Panc1 (cell line): Measurements from ENCODE around the gene KCNQ1OT1. TPM values are rescaled to one million over a fixed set of nuclear protein-coding genes. Genes with fewer than 3 reads are reported as not detected.

ENCODE experiments used
- ATAC-seq: fragments of 200-7000 bp; cut with Tn5 transposase; 2 replicates; pipeline ENCODE4 v1.9.1; 2020; ENCODE audit warnings: mild to moderate bottlenecking, moderate library complexity
- BruUV-seq: library from RNA; stranded (reverse); fragments of 400-500 nt; replicated peaks from 2 replicates; lab custom pipeline; 2021; lab: Mats Ljungman, UMichigan
- CTCF ChIA-PET: fragments of 300-600 bp; sonication (Branson Sonifier 250); formaldehyde crosslinking; loops from one replicate; lab custom pipeline; 2022; ENCODE audit warnings: antibody characterized with exemption; lab: Charles Lee
- POLR2A ChIA-PET: fragments of 300-600 bp; sonication (Branson Sonifier 250); formaldehyde crosslinking; loops from one replicate; lab custom pipeline; 2022; ENCODE audit warnings: antibody characterized with exemption; lab: Charles Lee
- DNase-seq: peaks from one replicate; pipeline ENCODE4 v3.0.0-alpha.2; 2010; ENCODE audit warnings: low read depth, low spot score
- H3K27ac ChIP-seq: 2 replicates; pipeline ENCODE4 v1.5.1; 2011; ENCODE audit warnings: mild to moderate bottlenecking, low read length, inconsistent platforms
- H3K27me3 ChIP-seq: fragments of 200-500 bp; sonication (Bioruptor generic); 2 replicates; pipeline ENCODE4 v1.6.0; 2014; ENCODE audit warnings: low read length, inconsistent platforms; ENCODE audit not compliant: control insufficient read depth, insufficient read depth
- H3K36me3 ChIP-seq: fragments of 200-500 bp; sonication (Bioruptor generic); 2 replicates; pipeline ENCODE4 v1.5.1; 2014; ENCODE audit warnings: inconsistent platforms, mild to moderate bottlenecking, low read length, moderate library complexity; ENCODE audit not compliant: control insufficient read depth, insufficient read depth
- H3K4me1 ChIP-seq: 2 replicates; pipeline ENCODE4 v1.5.1; 2011; ENCODE audit warnings: inconsistent platforms, mild to moderate bottlenecking, low read length, moderate library complexity; ENCODE audit not compliant: control insufficient read depth, insufficient read depth
- H3K4me3 ChIP-seq, 2 experiments: 2 replicates each; pipeline ENCODE4 v1.5.1; 2011 to 2012; ENCODE audit warnings: low read depth in 2 of 2, low read length in 2 of 2, mild to moderate bottlenecking in 2 of 2, inconsistent platforms in 1 of 2, moderate library complexity in 1 of 2
- H3K9me3 ChIP-seq: fragments of 200-500 bp; sonication (Bioruptor generic); 2 replicates; pipeline ENCODE4 v1.5.1; 2014; ENCODE audit warnings: low read depth, mild to moderate bottlenecking, inconsistent platforms, low read length, moderate library complexity; ENCODE audit not compliant: control insufficient read depth, insufficient read depth
- POLR2AphosphoS5 ChIP-seq: IDR thresholded peaks from 2 replicates; pipeline ENCODE4 v1.6.1; 2012; ENCODE audit warnings: mild to moderate bottlenecking, low read depth, low read length, moderate library complexity
- SIN3A ChIP-seq: IDR thresholded peaks from 2 replicates; pipeline ENCODE4 v1.6.1; 2012; ENCODE audit warnings: low read depth, mild to moderate bottlenecking, low read length, moderate library complexity, borderline replicate concordance; ENCODE audit not compliant: insufficient read depth
- TCF7L2 ChIP-seq: IDR thresholded peaks from 2 replicates; pipeline ENCODE4 v1.6.1; 2011; ENCODE audit warnings: mild to moderate bottlenecking, low read depth, low read length, inconsistent platforms
- in situ Hi-C: cut with HindIII; loops from 2 replicates; pipeline ENCODE4 v1.10.0; 2016; ENCODE audit warnings: low sequenced_read_pairs, low pct_unique_long_range_greater_than_20kb
- intact Hi-C: fragments of 100-400 bp; cut with micrococcal nuclease; formaldehyde crosslinking; loops from one replicate; pipeline ENCODE4 v1.10.0; 2022; ENCODE audit not compliant: unreplicated experiment
- total RNA-seq: library from RNA; stranded (reverse); gene quantifications from one replicate; pipeline ENCODE4 v1.2.1, GENCODE V29; 2021; ENCODE audit not compliant: unreplicated experiment
- TF ChIP-seq, protein P1 (sequence below), 2 experiments: IDR thresholded peaks; 2 replicates each; pipeline ENCODE4 v1.6.1; 2011 to 2012; ENCODE audit warnings: low read depth in 2 of 2, control low read depth in 1 of 2, low read length in 1 of 2, mild to moderate bottlenecking in 1 of 2, moderate library complexity in 1 of 2; ENCODE audit not compliant: insufficient read depth in 1 of 2
- TF ChIP-seq, protein P2 (sequence below): fragments of 450-650 bp; IDR thresholded peaks from 2 replicates; pipeline ENCODE4 v1.5.1; 2017; ENCODE audit warnings: mild to moderate bottlenecking

Gene KCNQ1OT1
- total RNA-seq, 1 experiment from 2014 or later, result 1.3 TPM

DNA sequence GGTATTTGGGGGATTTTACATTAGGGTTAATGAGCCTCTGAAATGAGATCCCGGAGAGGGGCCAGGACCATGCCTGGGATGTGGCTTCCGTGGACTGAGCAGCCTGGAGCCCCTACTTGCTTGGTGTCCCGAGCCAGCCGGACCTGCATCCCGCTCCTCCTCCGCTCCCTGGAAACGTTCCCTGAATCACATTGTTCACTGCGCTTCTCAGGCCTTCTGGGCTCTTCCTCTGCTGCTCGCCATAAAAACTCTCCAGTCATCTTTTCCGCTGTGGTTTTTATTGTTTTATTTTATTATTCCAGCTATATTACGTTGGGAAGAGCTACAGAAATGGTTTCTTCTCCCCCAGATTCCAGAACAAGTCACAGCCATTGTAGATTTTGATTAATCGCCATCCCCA, 13.3 kb upstream of the KCNQ1OT1 start:
- Histone ChIP-seq H3K36me3 (no peaks in the 10 kb centered on the region), H3K4me3 (no peak overlapping the region), H3K4me1 (no peaks in the 10 kb centered on the region), H3K9me3 (no peaks in the 10 kb centered on the region), H3K27ac (no peak overlapping the region), H3K27me3 (no peaks in the 10 kb centered on the region)
- TF ChIP-seq SIN3A (no peak), TCF7L2 (no peak), POLR2AphosphoS5 (no peak)
- TF ChIP-seq, protein P1, sequence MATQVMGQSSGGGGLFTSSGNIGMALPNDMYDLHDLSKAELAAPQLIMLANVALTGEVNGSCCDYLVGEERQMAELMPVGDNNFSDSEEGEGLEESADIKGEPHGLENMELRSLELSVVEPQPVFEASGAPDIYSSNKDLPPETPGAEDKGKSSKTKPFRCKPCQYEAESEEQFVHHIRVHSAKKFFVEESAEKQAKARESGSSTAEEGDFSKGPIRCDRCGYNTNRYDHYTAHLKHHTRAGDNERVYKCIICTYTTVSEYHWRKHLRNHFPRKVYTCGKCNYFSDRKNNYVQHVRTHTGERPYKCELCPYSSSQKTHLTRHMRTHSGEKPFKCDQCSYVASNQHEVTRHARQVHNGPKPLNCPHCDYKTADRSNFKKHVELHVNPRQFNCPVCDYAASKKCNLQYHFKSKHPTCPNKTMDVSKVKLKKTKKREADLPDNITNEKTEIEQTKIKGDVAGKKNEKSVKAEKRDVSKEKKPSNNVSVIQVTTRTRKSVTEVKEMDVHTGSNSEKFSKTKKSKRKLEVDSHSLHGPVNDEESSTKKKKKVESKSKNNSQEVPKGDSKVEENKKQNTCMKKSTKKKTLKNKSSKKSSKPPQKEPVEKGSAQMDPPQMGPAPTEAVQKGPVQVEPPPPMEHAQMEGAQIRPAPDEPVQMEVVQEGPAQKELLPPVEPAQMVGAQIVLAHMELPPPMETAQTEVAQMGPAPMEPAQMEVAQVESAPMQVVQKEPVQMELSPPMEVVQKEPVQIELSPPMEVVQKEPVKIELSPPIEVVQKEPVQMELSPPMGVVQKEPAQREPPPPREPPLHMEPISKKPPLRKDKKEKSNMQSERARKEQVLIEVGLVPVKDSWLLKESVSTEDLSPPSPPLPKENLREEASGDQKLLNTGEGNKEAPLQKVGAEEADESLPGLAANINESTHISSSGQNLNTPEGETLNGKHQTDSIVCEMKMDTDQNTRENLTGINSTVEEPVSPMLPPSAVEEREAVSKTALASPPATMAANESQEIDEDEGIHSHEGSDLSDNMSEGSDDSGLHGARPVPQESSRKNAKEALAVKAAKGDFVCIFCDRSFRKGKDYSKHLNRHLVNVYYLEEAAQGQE (IDR thresholded peaks at IDR 0.05; ENCODE audit: insufficient read depth in 1 of 2, low read depth in 2 of 2, low read length in 1 of 2), result no peak
- TF ChIP-seq, protein P2, sequence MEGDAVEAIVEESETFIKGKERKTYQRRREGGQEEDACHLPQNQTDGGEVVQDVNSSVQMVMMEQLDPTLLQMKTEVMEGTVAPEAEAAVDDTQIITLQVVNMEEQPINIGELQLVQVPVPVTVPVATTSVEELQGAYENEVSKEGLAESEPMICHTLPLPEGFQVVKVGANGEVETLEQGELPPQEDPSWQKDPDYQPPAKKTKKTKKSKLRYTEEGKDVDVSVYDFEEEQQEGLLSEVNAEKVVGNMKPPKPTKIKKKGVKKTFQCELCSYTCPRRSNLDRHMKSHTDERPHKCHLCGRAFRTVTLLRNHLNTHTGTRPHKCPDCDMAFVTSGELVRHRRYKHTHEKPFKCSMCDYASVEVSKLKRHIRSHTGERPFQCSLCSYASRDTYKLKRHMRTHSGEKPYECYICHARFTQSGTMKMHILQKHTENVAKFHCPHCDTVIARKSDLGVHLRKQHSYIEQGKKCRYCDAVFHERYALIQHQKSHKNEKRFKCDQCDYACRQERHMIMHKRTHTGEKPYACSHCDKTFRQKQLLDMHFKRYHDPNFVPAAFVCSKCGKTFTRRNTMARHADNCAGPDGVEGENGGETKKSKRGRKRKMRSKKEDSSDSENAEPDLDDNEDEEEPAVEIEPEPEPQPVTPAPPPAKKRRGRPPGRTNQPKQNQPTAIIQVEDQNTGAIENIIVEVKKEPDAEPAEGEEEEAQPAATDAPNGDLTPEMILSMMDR, result no peak
- BruUV-seq, result no TSS peak
- in situ Hi-C loops, result no loop called here
- DNase-seq, result no peak
- intact Hi-C loops, result no loop called here
- ChIA-PET CTCF (no interaction called here), POLR2A (no interaction called here)
- no peak for ATAC-seq

DNA sequence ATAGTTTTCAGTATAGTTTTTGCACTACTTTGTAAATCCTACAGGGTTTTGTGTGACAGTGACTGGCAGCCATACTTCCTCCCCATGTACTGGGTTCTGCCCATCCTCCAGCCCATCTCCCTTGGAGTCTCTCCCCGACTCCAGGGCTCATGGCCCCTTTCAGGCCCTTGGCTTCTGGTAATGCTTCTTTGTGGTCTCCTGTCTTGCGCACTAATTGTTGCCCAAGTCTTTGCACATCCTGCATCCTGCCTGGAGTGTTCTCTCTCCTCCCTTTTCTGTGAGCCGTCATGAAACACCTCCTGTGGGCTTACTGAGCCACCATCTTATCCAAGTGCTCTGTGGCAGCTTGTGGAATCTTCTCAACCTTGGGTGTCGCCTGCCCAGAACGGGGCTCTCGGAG, 11.4 kb upstream of the KCNQ1OT1 start:
- no peak overlapping the region for H3K27ac ChIP-seq
- no peaks in the 10 kb centered on the region for H3K27me3 ChIP-seq
- no TSS peak for BruUV-seq
- DNase-seq, result no peak
- CTCF ChIA-PET, result no interaction called here
- no peak for TF ChIP-seq TCF7L2
- TF ChIP-seq POLR2AphosphoS5, result no peak
- TF ChIP-seq, protein P2, result no peak
- TF ChIP-seq SIN3A, result no peak
- TF ChIP-seq, protein P1 (IDR thresholded peaks at IDR 0.05; ENCODE audit: insufficient read depth in 1 of 2, low read depth in 2 of 2, low read length in 1 of 2), result no peak
- in situ Hi-C loops (no loop called here), intact Hi-C loops (no loop called here)
- no peaks in the 10 kb centered on the region for H3K9me3 ChIP-seq
- POLR2A ChIA-PET, result no interaction called here
- H3K4me1 ChIP-seq, result no peaks in the 10 kb centered on the region
- H3K4me3 ChIP-seq, result no peak overlapping the region
- ATAC-seq, result no peak
- no peaks in the 10 kb centered on the region for H3K36me3 ChIP-seq
